ENCODE measurements around the gene PRDM15.

PRDM15 gene, protein sequence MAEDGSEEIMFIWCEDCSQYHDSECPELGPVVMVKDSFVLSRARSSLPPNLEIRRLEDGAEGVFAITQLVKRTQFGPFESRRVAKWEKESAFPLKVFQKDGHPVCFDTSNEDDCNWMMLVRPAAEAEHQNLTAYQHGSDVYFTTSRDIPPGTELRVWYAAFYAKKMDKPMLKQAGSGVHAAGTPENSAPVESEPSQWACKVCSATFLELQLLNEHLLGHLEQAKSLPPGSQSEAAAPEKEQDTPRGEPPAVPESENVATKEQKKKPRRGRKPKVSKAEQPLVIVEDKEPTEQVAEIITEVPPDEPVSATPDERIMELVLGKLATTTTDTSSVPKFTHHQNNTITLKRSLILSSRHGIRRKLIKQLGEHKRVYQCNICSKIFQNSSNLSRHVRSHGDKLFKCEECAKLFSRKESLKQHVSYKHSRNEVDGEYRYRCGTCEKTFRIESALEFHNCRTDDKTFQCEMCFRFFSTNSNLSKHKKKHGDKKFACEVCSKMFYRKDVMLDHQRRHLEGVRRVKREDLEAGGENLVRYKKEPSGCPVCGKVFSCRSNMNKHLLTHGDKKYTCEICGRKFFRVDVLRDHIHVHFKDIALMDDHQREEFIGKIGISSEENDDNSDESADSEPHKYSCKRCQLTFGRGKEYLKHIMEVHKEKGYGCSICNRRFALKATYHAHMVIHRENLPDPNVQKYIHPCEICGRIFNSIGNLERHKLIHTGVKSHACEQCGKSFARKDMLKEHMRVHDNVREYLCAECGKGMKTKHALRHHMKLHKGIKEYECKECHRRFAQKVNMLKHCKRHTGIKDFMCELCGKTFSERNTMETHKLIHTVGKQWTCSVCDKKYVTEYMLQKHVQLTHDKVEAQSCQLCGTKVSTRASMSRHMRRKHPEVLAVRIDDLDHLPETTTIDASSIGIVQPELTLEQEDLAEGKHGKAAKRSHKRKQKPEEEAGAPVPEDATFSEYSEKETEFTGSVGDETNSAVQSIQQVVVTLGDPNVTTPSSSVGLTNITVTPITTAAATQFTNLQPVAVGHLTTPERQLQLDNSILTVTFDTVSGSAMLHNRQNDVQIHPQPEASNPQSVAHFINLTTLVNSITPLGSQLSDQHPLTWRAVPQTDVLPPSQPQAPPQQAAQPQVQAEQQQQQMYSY

DNA sequence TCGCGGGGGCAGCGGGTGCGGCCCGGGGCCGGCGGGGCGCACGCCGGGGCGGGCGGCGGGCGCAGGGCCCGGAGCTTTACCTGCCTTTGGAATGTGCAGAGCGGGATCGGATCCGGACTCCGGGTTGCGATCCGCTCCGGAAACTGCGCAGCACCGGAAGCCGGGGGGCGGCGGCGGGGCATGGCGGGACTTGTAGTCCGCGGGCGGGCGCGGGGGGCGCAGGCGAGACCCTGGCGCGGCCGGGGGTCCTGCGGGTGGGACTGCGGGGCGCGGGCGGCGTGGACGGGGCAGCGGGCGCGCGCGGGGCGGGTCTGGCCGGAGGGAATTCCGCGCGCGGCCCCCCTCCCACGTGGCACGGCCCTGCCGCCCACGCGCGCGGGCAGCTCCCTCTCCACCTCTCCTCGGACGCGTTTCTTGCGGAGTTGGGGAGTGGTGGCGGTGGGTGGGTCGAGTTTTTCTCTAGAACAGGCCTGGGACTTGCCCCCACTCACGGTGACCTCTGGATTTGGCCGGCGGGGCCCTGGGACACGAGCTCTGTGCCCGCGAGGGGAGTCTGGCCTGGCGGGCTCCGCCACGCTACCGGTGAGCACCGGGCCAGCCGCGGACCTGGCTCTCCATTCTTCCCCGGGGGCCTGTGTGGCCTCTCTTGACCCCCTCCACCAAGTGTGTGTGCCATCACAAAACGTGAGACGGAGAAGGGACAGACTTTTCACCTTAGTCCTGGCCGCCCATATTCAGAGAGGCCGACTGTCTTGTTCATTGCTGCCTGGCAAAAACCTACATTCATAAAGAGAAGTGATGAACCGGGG lies at the start of gene PRDM15:
Gene PRDM15 (minus strand): TSS at position 155 of the 809 bp plus-strand sequence. CDS start 18,981 bp downstream, outside the sequence.
- peak; percentile 85 for DNase-seq (ENCODE audit: low read depth)

DNA sequence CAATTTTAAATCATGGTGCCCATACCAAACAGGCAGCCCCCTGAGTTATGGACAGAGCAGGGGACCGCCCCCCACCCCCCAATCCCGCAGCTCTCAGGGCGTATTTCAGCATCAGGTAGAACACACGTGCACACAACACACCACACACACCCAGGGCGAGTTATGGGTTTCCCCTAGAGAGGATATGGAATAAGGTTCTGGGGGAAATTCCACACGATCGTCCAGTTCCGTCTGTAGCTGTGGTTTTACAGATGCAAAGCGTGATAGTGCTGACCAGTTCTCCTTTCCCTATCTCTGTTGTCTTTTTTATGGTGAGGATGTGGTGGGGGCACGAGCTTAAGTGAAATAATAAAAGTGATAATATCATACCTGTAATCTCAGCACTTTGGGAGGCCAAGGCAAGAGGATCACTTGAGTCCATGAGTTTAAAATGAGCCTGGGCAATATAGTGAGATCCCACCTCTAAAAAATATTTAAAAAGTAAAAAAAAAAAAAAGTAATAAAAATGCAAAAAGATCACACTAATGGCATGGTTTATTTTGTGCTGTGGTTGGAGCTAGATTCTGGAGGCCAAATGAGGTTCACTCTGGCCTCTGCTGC lies 49.6 kb upstream of the PRDM15 start:
- DNase-seq (ENCODE audit: low read depth): no peak

DNA sequence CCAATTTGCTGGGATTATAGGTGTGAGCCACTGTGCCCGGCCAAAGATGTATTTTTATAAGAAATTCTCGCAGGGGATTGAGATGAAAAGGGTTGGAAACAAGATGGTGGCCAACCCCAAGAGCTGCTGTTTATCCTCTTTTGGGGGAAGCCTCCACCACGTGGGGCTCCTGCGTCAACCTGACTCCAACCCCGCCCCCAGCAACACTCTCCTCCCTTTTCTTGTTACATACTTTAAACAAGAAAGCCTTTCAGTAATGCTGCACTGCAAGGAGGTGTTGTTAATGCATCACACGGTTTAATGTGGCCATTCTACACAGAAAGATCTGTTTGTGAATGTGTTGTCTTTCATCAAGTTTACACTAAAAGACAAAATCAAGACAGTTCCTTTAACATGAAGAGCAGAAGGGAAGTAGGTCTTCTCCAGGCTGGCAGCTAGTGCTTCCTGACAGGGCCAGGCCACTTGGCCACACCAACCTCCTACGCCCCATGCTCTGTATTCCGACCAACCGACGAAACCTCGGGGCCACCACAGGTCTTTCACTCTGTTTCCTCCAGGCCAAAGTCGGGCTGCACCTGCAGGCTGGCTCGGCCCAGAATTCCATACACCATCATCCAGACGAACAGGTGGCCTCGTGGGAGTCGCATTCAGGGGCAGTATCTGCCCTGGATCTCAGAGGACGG lies 48.7 kb upstream of the PRDM15 start:
- no peak for DNase-seq (ENCODE audit: low read depth)

DNA sequence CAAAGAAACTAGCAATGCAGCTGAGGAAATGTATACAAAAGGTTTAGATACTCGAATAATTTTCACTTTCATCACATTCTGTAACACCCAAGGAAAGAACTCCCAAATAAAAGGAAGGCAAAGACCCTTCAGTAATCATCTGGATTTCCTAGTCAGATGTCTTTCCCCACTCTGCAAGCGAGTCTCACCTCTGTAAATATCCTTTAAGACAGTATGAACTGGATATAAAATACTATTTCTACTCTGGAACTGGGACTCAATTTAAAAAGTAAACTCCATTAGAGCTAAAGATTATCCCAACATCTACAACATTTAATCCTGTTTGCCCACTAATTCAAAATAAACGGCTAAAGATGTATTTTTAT lies 47.6 kb upstream of the PRDM15 start:
- DNase-seq (ENCODE audit: low read depth): no peak

DNA sequence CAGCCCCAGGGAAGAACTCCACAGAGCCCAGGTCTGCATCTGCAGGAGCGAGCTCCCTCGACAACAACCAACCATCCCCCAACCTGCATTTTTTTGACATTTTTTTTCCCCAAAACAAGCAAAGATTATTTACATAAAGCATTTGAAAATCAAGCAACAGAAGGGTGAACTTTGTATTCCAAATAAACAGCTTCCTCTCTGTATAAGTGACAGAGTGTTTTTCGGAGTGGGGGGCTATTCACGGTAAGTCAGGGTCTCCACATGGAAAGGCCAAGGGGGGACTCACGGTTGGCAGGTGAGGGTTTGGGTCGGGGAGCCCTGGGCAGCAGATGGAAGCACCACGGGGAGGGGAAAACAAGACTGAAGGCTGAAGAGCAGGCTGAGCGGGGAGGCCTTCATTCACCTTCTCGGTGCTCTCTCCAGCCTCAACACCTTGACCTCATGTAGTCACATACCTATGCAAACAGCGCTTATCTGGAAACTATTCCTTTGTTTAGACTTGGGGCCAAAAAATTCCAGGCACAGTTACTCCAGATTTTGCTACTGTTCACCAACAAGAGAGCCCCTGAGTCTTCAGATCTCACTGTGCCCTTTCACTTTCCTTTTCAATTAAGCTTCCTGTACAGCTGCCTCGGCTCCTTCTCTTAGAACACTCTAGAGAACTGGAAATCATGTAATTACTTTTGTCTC lies 47.1 kb upstream of the PRDM15 start:
- no peak for DNase-seq (ENCODE audit: low read depth)

DNA sequence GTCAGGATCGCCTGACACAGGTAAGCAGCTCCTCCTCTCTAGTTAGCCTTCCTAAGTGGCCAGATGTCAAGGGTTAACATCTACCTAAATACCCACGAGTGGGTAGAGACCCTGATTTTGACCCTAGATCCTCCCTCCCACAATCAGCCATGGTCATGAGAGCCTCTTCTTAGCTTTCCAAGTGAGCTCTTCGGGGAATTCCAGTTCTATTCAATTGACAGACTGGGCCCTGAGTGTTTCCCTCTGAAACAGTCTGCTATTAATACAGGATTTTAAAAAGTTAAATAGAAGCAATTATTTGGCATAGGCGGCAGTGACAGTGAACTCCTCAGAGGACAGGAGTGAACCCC lies 46.6 kb upstream of the PRDM15 start:
- DNase-seq (ENCODE audit: low read depth): no peak

DNA sequence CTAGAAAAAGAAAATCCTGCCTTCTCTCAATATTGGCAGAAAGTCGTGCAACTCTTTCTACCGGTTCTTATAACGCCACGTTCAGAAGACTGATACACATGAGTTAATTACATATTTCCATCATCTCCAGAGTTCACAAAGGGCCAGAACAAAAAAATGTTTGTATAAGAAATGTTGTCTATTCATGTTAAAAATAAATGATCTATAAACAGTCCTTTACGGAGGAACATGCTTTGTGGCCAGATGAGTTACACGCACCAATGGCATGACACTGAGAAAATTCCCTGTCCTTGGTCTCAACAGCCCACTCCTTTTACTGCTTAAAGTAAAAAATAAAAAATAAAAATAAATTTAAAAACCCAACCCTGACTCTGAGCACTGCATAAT lies 45.2 kb upstream of the PRDM15 start:
- DNase-seq (ENCODE audit: low read depth): no peak

DNA sequence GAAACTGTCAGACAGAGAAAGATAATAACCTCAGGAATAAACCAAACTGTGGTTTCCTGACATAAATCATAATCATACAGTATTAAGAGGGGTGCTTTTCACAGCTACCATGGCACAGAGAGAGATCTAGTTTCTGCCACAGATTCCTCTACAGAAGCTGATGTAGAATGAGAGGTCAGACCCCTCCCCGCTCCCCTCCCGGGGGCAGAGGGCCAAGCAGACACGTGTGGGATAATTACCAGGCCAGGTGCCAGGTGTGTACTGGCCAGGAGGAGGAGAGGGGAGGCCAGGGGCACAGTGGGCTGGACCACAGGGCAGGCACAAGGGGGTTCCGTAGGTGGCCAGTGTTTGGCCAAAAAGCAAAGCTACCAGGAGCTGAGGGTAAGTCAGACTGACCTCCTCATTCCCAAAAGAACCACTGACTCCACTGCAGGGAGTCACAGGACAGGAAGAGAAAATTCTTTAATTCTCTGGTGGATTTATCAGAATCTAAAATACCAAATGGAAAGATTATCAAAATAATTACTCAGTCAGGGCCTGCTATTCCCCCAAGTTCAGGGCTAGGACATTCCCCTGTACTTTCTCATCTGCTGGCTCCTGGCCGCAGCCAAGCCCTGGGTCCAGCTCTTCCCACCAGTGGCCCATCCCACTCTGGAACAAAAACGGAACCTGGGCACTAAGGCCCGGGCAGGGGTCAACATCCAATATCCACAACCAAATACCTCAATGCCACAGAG lies 44.7 kb upstream of the PRDM15 start:
- no peak for DNase-seq (ENCODE audit: low read depth)

DNA sequence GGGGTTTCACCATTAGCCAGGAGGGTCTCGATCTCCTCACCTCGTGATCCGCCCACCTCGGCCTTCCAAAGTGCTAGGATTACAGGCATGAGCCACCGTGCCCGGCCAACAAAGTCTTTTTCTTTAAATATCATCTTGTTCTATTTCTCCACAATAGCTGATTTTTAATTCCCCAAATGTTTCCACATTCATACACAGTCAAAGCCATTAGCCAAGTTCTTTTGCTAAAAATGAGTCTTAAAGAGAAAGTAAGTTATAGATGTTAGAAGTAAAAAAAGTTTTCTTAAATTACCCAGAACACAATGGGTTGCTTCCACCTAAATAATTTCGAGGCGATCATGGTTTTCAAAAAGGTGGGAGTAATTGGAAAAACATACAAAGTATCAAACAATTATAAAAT lies 44.0 kb upstream of the PRDM15 start:
- no peak for DNase-seq (ENCODE audit: low read depth)

DNA sequence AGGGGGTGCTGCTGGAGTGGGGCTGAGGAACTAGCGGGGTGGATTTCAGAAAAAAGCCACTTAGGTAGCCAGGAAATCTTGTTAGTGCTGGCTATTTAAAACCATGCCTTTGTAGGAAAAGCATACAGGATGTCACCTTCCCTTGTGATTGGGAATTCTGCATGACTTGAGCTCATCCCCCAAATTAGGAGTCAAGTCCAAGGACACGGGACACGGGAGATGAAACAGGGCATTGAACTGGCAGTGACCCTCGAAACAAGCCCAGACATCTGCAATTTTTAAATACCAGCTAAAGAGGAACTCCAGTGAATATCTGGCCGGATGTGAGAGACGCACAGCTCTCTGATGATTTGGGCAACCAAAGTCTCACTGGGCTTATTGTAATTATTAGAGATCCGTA lies 41.9 kb upstream of the PRDM15 start:
- DNase-seq (ENCODE audit: low read depth): no peak

DNA sequence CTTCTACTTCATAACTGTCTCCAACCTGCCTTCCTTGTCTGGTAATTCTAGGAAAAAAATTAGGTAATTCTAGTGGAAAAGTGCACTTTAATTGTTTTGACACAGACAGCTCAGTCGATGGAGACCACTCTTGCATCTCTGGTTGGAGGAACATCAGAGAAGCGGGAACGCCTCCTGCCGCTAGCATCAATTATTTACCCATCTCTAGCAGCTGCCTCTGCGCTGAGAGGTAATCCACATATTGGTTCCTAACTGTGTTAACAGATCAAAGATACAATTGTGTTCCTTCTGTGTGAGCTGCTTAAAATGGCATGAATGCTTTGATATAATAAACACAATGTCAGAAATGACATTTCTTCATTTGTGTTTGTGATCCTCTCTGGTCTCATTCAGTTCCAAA lies 41.3 kb upstream of the PRDM15 start:
- DNase-seq (ENCODE audit: low read depth): no peak

DNA sequence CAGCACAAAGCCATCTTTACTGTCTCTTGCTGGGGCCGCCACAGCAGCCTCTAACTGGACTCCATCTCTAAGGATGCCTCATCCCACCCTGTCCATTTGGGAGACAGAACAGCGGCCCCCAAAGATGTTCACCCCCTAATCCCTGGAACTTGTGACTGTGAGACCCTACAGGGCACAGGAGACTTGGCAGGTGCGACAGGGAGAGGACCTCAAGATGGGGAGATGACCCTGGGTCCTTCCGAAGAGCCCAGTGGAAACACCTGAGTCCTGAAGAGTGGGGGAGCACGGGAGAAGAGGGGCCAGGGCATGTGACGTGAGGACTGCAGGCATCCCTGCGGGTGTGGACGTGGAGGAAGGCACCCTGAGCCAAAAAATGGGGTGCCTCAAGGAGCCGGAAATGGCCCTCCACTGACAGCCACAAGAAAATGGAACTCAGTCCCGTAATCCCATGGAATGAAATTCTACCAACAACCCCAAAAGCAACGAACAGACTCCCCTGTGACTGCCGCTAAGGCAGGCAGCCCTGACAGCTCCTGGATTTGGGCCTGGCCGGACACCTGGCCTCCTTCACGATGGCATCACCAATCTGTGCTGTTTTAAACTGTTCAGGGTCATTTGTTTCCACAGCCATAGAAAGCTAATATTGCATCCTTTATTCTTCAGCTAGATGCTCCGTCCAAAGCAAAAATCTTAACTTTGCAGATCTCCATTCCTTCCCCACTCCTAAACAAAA lies 40.7 kb upstream of the PRDM15 start:
- no peak for DNase-seq (ENCODE audit: low read depth)

DNA sequence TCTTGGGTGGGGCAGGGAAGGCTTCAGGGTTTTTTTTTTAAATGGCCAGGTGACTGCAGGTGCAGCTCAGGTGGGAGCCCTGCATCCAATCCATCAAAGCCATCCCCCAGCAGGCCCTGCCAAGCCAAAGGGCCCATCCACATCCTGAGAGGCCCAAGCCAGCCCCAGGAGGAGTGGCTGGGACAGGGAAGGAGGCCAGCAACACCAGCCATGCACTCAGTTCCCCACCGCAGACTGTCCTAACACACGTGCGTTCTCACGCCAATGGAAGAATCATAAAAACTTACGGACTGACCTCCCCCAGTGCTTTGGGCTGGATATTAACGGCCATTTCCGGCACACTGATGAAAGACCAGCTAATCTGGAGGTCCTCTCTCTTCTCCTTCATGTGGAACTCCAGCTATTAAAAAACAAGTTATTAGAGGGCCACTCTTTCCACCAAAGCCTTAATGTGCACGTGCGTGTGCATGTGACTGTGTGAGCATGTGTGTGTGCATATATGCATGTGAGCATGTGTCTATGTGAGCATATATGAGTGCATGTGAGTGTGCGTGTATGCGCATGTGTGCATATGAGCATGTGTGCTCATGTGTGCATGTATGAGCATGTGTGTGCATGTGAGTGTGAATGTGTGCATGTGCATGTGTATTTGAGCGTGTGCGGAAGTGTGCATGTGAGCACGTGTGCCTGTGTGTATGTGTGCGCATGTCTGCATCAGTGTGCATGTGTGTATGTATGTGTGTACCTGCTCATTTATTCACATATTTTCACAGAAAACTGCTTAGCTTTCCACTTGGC lies 39.6 kb upstream of the PRDM15 start:
- DNase-seq (ENCODE audit: low read depth): no peak

DNA sequence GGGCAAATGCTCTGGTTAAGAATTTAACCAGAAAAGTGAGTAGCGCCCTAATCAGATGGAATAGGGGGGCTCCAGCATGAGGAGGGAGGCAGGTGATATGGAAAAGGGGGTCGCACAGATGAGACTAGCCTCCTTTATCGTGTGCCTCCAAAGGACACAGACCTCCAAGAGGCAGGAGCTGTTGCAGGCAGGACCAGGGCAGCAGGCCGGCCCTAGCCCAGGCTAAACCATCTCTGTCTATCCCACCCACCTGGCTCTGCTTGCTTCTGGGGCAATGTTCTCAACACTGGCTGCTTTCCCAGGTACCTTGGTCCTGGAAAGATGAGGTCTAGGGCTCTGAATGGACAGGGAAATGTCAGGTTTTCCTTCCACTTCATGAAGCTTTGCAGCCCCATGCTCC lies 38.4 kb upstream of the PRDM15 start:
- no peak for DNase-seq (ENCODE audit: low read depth)

DNA sequence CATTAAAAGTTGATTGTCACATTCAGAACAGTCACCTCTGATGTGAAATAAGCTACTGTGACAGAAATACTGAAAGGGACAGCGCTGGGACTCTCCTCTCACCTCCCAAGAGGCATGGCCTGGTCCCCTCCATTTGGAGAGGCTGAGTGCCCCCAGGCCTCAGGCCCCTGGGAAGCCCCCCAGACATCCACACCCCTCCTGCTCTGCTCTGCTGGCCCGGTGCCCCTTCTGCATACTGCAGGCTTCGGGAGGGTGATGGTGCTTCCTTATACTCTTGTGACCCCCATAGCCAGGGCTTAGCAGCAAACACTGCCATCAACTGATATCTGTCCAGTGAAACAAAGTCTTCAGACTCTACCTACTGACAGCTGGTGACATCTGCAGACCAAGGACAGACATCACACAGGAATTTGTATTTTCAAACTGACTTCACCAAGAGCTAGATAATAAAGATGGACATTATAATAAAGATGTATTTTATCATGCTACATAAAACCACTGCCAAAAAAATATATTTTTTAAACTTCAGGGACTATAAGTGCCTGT lies 37.8 kb upstream of the PRDM15 start:
- DNase-seq (ENCODE audit: low read depth): no peak

DNA sequence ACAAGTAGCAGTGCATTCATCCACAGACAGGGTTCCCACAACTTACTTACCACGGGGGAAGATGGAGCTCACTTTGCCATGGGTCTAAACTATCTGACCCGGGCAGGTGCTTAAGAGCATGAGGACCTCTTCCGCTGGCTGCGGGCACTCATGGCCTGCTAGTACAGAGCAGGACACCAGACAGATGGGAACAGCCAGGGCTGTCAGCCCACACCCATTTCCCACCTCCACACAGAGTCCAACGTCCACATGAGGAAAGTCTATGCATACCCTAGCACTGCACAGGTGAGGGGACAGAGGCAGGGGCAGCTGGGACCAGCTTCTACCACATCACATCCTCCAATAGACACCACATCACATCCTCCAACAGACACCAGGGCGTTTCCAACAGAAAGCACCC lies 35.8 kb upstream of the PRDM15 start:
- DNase-seq (ENCODE audit: low read depth): no peak

DNA sequence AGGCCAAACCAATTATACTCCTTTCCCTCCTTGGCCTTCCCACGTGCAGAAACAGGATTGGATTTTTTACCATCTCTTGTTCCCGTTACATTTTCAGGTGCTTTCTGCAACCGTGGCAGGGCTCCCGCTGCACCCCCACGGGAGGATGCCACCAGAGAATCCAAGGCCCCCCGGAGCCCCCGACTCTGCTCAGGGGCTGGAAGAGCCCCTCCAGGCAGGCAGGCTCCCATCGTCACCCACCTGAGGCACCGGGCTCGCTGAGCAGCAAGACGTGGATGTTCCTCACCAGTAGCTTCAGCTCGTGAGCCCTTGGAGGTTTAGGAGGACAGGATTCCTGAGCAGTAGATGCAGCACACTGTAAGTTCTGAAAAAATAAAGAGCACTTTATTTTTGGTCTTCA lies 35.2 kb upstream of the PRDM15 start:
- no peak for DNase-seq (ENCODE audit: low read depth)

DNA sequence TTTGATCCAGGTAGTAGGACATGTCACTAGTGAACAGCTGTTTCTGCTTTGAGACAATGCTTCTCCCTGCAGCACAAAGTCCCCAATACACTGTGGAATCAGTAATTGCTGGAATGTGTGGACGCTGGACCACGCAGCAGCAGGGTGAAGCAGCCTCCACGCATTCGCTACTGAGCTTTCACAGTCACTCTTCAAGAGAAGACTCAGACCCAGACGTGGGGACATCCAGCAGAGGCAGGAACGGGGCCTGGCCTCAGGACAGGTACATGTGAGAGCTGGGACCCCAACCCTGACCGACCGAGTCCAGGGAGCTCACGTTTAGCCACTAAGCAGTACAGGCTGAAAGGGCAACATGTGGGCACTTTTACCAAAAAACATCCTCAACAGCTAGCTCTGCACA lies 34.1 kb upstream of the PRDM15 start:
- no peak for DNase-seq (ENCODE audit: low read depth)

All from activated T-cell treated with anti-CD3 and anti-CD28 coated beads for 48 hours (primary cell).